ENCODE results near the gene C6orf120.

The C6orf120 gene

DNA sequence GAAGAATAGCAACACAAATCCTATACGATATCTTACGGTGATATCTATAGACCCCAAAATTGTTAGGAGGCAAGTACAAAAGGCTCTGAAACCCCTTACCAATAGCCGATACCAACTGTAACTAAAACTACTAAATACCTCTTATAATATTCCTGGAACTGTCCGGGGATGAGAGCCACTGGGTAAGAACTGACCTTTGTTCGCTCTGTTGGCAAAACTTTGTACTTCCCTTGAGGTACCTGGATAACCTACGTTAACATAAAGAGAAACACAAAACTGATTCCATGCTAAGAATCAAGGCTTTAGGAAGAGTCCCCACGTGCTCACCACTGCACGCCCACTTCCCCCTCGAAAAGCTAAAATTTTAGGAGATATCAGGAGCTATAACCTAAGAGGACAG is 12.7 kb downstream of the C6orf120 start:
- no peak overlapping the region for H3K4me3 ChIP-seq
- TF ChIP-seq, protein P1, sequence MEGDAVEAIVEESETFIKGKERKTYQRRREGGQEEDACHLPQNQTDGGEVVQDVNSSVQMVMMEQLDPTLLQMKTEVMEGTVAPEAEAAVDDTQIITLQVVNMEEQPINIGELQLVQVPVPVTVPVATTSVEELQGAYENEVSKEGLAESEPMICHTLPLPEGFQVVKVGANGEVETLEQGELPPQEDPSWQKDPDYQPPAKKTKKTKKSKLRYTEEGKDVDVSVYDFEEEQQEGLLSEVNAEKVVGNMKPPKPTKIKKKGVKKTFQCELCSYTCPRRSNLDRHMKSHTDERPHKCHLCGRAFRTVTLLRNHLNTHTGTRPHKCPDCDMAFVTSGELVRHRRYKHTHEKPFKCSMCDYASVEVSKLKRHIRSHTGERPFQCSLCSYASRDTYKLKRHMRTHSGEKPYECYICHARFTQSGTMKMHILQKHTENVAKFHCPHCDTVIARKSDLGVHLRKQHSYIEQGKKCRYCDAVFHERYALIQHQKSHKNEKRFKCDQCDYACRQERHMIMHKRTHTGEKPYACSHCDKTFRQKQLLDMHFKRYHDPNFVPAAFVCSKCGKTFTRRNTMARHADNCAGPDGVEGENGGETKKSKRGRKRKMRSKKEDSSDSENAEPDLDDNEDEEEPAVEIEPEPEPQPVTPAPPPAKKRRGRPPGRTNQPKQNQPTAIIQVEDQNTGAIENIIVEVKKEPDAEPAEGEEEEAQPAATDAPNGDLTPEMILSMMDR (IDR thresholded peaks at IDR 0.05): no peak
- no peak for DNase-seq (ENCODE audit: low spot score)
- no peak overlapping the region for H3K27ac ChIP-seq

DNA sequence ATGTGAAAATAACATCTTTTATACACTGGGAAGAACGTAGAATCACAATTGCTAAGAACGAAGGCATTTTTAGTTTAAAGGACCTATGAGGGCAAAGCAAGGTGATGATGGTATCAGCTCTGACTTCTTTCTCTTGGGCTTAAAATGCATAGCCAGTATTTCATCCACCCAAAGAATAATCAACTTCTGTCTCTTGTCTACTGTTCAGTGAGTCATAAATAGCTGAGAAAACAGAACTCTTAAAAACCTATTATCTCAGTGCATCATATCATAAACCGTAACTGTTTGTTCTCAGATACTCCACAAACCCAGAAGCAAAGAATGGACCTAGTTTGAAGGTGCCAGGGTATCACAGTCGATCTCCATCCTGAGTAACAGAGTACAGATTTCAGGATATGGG is 17.2 kb downstream of the C6orf120 start:
- no peak for DNase-seq (ENCODE audit: low spot score)
- TF ChIP-seq, protein P1 (IDR thresholded peaks at IDR 0.05): no peak
- Histone ChIP-seq H3K27ac (no peak overlapping the region), H3K4me3 (no peak overlapping the region)

DNA sequence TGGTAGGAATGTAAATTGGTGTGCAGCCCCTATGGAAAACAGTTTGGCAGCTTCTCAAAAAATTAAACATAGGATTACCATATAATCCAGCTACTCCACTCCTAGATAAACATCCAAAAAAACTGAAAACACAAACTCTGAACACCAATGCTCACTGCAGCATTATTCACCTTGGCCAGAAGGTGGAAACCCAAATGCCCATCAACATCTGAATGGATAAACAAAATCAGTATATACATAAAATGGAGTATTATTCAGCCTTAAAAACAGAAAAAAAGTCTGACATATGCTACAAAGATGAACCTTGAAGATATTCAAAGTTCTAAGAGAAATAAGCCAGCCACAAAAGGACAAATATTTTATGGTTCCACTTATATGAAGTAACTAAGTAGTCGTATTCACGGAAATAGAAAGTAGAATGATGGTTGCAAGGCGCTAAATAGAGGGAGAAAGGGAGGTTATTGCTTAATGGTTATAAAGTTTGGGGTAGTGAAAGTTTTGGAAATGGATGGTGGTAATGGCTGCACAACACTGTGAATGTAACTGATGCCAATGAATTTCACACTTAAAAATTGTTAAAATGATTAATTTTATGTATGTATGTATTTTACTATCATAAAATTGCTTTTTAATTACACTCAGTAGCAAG is 18.4 kb downstream of the C6orf120 start:
- Histone ChIP-seq H3K4me3 (no peak overlapping the region), H3K27ac (no peak overlapping the region)
- TF ChIP-seq, protein P1 (IDR thresholded peaks at IDR 0.05): no peak
- no peak for DNase-seq (ENCODE audit: low spot score)

DNA sequence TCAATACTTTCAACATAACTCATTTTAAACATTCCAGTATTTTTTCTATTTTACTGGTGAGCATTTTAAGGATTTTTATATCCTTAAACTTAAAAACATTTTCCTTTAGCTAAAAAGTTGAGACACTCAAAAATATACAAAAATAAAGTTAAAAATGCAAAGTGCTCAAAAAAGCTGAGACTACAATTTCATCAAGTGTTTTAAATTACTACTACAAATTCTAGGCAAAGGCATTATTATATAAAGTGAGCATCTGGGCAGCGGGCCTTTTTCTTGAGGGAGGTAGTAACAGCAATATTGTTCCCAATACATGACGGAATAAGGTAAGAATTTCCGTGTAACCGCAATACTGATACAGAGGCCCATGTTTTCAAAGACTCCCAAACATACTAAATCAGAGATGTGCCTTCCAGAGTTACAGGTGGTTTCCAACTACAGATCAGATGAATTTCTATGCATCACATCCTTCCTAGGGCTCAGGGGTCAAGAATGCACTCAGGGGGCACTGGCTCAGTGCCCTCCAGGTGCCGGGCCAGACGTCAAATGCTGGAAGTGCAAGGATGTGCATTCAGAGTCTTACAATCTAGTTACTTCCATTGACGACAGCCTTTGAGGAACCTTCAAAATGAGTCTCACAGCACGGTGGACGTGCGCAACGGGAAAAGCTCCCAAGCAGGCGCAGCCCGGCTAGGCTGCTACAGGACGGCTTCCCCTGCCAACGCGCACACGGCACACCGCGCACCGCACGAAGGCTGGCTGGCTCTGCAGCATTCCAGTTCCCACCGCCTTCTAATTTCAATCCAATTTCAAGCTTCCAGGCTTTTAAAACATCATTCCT is 20.7 kb downstream of the C6orf120 start:
- Histone ChIP-seq H3K4me3 (peak overlapping the region; percentile 86), H3K27ac (peak overlapping the region; percentile 93 to 99)
- TF ChIP-seq, protein P1 (IDR thresholded peaks at IDR 0.05): no peak
- no peak for DNase-seq (ENCODE audit: low spot score)

DNA sequence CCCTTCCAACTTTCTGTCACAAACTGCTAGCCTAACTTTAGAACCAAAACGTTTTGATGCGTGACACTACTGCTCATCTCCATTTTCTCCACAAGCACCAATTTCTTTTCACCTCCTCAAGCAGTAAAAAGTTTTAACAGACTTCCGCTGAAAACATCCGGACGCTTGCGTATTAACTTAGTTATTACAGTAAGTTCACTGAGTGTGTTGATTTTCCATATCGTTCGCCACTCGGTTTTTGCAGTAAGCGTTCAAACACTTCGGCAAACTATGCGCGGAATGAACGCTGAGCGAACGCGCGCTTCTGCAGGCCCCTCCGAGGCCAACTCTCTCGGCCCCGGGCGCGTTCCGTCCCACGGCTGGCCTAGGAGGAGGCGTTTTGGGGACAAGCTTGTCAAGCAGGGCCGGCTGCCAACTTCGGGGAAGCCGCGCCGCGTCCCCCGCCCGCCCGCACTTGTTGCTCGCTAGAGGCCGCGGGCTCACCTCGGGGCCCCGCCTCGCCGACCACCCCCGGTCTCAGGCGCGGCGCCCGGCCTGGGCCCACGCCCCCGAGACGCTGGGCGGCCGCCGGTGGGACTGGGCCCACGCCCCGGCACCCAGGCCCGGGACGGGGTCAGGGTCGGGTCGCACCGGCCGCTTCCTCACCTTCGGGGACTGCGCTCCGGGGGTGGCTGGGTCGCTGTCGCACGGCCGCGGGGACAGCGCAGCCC is 21.4 kb downstream of the C6orf120 start:
- H3K27ac ChIP-seq: peak overlapping the region; percentile 93 to 99
- TF ChIP-seq, protein P1 (IDR thresholded peaks at IDR 0.05): no peak
- DNase-seq (ENCODE audit: low spot score): peak; percentile 90
- H3K4me3 ChIP-seq: peak overlapping the region; percentile 86

DNA sequence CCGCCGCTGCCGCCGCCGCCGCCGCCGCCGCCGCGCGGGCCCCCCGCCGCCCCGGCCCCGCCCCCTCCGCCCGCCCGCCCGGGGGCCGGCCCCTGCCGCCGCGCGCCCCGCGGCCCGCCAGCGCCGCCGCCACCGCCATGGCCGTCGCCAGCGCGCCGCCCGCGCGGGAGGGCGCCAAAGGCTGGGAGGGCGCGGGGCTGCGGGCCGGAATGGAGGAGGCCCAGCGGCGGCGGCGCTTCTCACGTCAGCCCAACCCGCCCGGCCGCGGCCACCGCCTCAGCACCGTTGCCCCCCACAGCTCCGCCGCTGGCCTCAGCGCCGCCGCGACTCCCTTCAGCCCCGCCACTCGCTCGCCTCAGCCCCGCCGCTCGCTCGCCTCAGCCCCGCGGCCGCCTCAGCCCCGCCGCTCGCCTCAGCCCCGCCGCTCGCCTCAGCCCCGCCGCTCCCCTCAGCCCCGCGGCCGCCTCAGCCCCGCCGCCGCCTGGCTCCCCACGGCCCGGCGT is 22.1 kb downstream of the C6orf120 start:
- DNase-seq (ENCODE audit: low spot score): peak; percentile 73
- Histone ChIP-seq H3K27ac (peak overlapping the region; percentile 79 to 99), H3K4me3 (peak overlapping the region; percentile 86)
- TF ChIP-seq, protein P1 (IDR thresholded peaks at IDR 0.05): no peak

All from coronary artery (tissue), 2 donors.